ACHN (cell line): ENCODE results near the gene LDB2.

Source experiments
- DNase-seq: peaks from one replicate; pipeline ENCODE4 v3.0.0-alpha.2; 2015
- in situ Hi-C: cut with HindIII; loops from 2 replicates; pipeline ENCODE4 v1.10.0; 2017; ENCODE audit warnings: low sequenced_read_pairs, low pct_ligation_motif_present, low pct_unique_long_range_greater_than_20kb

LDB2 gene

DNA sequence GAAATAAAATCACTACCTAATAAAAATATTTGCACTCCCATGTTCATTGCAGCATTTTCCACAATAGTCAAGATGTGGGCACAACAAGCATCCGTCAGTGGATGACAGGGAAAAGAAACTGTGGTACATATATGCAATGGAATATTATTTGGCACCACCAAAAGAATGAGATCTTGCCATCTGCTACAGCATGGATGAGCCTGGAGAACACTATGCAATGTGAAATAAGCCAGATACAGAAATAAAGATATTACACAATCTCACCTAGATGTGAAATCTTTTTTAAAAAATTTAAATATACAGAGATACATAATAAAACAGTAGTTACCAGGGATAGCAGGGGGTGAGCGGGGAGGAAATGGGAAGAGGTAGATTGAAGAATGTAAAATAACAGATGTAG is 44.8 kb downstream of the LDB2 start:
- no peak for DNase-seq
- in situ Hi-C loops, result no loop called here

DNA sequence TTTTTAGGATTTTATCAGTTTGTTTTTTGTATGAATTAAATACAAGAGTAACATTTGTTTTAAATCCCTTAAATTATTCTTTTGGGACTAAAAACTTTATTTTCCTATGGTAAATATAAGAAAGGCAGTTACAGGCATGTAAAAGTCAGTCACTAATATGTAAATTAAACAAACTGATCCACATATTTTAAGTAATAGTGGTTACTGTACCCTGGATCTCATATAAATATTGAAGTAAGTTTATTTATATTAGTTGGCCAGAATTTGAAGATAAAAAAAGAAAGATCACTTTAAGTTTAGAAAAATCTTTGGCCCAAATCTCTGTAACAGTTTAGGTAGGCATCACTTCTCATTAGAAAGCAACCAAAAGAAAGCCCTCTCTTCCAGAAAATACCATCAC is 45.8 kb downstream of the LDB2 start:
- no peak for DNase-seq
- in situ Hi-C loops, result no loop called here

DNA sequence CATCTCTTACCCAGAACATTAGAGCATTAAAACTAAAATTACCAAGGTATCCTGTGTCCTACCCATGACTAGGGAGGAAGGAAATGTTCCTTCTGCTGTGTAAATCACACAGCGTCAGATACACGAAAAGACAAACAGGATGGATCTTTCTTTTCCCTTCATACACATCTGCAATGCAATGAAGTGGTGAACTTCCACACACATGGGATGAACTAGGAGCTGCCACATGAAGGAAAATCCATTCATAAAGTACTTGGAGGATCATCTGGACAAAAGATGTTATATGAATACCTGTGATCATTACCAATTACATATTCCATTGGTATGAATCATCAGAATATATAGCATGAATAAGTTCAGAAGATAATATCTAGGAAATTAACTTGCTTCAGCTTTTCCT is 46.2 kb downstream of the LDB2 start:
- DNase-seq, result no peak
- in situ Hi-C loops, result no loop called here

DNA sequence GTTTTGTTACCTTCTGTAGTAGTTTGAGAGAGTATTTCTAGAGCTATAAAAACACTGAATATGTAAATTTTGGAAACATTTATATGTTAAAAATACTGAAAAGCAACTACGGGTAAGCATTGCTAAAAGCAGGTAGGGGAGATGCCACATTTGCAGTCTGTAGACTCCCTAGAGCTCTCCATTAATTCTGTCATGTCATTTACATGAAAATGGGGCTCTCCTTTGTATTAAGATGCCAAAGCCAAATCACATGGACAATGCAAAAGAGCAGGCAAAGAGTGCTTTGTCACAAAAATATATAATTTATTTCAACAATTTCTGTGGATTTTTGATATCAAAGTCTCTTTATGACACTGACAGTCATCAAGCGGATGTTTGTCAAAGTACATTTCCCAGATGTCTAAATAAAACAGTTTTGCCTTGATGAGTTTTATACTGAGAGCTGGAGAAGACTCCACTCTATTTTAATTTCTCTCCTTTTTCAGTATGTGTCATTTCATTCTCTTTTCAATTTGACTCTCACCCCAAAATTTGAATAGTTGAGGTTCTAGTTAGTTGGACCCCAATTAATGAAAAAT is 51.8 kb downstream of the LDB2 start:
- in situ Hi-C loops, result no loop called here
- DNase-seq, result no peak

DNA sequence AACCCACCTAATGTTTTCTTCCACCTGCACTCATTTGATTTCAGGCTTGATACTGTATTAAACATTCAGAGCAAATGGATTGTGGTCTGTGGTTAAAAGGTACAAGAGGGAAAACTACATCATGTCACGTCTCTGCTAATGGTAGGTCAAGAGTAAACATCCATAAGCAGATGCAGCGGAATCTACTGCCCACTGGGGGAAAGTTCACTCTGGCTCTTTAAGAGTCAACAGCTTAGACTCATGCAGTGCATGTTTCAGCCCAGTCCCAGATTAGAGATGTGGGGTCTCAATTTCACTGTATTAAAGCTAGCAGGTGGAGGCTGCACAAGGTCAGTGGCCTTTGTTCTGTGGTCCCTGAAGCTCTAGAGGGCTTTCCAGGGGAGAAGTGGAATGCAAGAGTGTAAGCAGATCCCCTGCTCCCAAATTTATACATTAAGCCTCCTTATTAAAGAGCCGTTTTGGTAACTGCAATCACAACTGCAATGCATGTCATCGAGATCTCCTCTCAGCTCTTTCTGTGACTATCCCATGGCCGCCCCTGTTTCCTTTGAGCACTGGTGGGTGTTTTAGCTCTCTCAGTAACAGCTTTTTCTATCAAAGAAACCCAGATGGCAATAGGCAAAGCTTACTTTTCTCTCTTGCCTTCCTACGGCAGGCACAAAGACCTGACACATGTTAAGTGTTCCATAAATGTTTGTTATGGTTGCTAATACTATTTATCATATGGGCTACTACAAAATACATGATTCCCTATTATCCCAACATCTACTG is 53.4 kb downstream of the LDB2 start:
- in situ Hi-C loops, result no loop called here
- no peak for DNase-seq

DNA sequence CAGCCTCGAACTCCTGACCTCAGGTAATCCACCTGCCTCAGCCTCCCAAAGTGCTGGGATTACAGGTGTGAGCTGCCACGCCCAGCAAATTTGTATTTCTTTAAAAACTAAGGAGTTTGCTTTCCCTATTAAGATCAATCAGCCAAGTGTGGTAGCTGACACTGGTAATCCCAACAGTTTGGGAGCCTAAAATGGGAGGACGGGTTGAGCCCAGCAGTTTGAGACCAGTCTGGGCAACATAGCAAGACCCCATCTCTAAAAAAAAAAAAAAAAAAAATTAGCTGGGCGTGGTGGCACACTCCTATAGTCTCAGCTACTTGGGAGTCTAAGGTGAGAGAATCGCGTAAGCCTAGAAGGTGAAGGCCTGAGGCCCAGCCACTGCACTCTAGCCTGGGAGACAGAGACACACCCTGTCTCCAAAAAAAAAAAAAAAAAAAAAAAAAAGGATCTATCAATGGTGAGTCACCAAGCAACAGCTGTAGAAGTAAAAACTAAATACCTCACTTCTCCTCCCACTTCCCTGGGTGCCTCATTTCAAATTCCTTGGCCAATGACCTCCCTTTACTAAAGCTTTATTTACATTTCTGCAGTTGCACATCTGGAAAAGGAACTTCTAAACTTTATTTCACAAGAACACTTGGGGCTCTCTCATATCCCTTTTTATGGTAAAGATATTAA is 54.5 kb downstream of the LDB2 start:
- no peak for DNase-seq
- in situ Hi-C loops, result no loop called here

DNA sequence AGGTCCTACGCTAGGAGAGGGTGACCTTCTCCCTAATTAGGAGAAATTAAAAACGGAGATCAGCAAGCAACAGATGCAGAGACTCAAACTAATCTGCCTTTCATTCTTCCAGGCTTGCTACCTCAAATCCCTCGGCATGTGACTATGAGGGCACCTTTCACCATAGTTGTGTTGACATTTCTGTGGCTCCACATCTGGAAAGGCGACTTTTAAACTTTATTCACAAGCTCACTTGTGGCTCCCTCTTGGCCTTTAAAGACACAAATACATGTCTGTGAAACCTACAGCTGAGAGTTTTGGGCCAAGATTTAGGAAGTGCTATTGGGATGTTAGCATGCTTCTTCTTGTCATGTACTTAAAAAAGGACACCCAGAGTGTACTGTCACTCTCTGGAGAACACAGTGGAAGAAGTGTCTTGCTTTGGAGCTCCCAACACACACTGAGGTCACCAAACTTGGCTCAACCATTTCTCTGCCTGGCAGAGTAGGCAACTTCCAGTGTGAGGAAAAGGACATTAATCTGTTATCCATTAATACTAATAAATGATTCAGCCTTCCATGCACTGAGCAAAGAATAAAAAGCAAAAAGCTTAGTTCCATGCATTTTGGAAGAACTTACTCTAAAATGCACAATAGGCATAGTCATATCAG is 60.1 kb downstream of the LDB2 start:
- no peak for DNase-seq
- in situ Hi-C loops, result no loop called here

DNA sequence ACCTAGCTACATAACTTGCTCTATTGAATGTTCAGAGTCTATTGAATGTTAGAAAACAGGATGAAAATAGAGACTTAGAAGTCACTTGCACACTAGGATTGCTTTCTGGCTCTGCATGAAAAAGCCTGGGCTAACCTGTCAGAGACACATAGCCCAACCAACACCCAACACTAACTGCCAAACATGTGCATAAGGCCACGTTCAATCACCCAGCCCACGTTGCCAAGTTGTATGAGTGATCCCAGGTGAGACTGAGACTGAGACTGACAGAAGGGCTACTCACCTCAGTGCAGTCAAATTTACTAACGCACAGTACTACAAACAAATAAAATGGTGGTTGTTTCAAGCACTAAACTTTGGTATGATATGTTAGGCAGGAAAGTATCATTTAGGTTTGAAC is 61.0 kb downstream of the LDB2 start:
- no peak for DNase-seq
- in situ Hi-C loops, result no loop called here

DNA sequence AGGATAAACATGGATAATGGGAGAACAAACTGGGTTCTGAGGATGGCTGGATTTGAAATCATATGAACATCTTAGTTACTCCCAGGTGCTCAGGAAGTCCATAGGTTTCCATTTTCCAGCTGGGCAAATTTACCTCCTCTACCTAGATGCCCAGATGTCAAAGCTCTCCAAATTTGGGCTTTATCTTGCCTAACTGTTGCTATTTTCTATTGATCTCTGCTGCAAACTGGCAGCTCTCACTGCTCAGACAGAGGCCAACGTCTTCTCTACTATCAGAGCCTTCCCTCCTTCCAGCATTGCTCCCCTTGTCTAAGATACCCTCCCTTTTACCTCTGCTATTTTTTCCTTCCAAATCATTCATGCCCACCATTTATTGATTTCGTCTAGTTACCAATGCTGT is 62.1 kb downstream of the LDB2 start:
- in situ Hi-C loops, result no loop called here
- DNase-seq, result no peak

DNA sequence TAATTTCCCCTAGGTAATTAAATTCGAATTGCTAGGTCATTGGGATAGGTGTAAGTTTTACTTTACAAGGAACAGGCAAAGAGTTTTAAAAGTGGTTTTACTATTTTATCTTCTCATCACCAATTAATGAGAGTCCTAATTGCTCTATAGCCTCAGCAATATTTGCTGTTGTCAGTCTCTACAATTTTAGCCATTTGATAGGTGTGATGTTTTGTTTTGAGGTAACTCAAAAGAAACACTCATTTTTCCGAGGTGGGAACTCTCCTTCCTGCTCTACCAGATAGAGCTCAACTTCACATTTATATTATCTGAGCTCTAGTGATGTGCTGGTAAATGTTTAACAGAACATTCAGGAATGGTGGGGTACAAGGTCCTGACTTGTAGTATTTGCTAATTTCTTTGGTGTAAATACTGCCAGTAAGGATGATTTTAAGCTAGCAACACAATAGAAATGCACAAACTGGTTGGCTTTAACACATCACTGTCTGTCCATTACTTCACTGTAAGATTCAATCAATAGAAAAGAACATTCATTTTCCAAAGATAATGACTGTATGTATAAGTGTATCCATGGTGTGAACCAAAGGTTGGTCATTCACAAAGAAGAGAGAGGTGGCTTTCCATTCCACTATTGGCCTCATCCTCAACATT is 62.7 kb downstream of the LDB2 start:
- DNase-seq, result no peak
- in situ Hi-C loops, result no loop called here

DNA sequence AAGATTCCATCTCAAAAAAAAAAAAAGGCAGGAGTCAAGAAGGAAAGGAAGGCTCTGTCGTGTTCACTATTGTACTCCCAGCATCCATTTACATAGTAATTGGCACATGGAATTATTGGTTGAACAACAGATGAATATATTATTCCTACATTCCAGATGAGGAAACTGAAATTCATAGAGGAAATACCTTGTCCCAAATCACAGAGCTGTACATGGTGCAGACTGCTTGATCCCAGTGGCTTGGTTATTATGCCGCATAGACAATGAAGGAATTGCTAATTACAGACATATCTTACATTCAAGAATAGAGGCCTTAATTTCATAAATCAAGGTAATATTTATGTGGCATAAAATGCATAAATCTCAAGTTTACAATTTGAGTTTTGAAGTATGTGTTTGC is 63.6 kb downstream of the LDB2 start:
- DNase-seq, result no peak
- in situ Hi-C loops, result no loop called here

DNA sequence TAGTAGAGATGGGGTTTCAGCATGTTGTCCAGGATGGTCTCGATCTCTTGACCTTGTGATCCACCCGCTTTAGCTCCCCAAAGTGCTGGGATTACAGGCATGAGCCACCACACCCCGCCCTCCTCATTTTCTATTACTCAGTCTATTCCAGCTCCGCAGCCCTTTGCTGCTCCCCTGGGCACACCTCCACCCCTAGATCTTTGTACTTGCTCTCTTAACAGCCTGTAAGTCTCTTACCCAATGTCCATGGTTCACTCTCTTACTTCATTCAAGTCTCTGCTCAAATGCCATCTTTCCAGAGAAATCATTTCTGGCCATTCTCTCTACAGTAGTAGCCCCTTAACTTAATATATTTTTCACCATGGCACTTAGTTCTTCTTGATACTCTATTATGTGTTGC is 64.7 kb downstream of the LDB2 start:
- in situ Hi-C loops, result no loop called here
- DNase-seq, result no peak

DNA sequence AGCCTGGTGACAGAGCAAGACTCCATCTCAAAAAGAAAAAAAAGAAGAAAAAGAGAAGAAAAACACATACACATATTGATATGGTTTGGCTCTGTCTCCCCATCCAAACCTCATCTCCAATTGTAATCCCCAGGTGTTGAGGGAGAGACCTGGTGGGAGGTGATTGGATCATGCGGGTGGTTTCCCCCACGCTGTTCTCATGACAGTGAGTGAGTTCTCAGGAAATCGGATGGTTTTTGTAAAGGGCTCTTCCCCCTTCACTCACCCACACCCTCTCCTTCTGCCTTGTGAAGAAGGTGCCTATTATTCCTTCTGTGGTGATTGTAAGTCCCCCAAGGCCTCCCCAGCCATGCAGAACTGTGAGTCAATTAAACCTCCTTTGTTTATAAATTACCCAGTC is 68.4 kb downstream of the LDB2 start:
- DNase-seq, result no peak
- in situ Hi-C loops, result no loop called here

DNA sequence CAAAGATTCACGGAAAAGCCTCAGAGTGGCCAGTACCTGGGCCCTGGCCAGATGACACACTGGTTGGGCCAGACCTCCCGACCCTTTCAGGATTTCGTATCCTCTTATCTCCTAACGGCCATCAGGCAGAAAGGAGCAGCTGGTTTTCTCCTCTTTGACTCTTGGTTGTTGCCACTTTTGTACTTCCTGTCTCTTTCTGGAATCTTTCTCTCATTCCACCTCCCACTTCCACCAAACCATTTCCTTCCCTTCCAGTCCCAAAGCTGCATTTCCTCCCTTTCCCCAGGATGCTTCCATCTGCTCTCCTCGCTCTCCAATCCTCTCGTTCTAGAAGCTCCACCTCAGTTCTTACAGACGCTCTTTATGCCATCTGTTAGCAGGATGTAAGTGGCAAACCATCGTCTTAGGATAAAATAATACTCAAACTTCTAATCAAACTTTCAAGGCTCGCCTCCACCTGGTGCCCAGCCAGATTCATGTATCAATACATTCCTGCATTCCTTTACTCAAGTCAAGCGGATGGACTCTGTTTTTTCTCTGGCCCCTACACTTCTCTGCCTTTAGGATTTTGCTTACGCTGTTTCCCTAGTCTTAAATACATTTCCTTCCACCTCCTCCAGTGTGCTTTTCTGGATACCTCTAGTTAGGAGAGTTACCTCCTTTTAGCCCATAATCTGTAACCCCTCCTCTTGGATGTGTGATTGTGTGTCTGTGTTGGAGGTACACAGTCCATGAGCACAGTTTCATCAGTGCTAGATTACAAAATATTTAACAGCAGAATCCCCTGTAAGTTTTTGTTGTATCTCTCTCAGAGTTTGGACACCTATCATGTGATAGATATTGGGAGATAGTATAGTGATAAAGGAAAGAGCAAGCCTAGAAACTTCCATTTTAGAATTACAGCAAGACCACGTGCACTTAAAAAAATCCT is 70.4 kb downstream of the LDB2 start:
- in situ Hi-C loops, result no loop called here
- no peak for DNase-seq

DNA sequence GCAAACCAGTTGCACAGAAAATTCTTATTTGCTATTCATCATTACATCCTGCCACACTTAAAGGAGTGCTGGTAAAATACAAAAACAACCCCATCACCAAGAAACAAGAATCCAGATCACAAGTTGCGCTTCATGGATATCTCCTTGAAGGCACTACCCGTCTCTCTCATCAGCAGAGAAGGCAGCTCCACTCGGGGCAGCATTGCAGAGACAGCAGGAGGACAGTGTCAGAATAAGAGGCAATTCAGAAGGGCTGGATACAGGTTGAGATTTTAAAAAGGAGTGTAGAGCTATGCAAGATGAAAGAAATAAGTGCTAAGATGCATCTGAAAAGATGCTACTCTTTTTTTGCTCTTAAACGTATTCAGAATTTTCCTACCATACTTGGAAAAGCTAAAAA is 71.4 kb downstream of the LDB2 start:
- in situ Hi-C loops, result no loop called here
- no peak for DNase-seq

DNA sequence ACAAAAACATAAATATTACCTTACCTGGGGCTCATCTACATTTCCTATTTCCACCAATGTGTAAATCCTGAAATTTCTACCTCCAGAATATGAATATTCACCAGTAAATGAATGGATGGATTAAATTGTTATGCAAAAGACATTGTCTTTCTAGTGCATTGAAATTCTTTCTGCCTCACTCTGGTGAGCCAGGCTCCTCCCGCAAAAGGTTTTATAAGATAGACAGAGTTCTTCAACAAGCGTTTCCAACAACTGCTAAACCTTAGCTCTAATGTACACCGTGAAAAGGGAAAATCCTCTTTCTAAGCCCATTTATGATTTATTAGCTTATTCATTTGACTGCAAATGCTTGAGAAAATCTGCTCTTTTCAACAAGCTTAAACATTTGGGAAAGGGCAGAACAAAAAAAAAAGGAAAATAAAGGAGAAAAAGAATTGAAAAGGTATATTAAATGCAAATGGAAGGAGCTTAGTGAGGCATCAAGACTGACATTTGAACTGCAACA is 72.0 kb downstream of the LDB2 start:
- in situ Hi-C loops, result no loop called here

DNA sequence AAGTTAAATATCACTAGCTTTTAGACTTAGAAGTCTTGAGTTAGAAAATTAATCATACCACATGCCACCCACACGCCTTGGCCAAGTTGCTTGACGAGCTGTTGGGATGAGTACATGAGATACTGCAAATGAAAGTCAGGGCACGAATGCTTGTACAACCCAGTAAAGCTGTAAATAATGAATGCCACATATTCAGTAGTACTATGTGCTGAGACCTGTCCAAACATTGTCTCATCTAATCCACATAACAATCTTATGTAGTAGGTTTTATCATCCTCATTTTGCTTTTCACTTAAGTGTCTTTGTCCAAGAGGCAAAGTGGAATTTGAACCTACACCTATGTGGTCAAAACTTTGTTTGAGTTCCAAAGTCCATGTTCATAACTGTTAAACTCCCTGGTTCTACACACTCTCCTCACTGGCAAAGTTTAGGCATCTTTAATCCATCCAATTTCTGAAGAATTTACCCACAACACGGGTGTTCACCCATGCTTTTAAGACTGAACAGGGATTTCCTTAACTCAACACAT is 74.1 kb downstream of the LDB2 start:
- in situ Hi-C loops, result no loop called here
- no peak for DNase-seq

More for the DNA sequence above, 72.0 kb downstream of the LDB2 start:
- DNase-seq, result no peak

DNA sequence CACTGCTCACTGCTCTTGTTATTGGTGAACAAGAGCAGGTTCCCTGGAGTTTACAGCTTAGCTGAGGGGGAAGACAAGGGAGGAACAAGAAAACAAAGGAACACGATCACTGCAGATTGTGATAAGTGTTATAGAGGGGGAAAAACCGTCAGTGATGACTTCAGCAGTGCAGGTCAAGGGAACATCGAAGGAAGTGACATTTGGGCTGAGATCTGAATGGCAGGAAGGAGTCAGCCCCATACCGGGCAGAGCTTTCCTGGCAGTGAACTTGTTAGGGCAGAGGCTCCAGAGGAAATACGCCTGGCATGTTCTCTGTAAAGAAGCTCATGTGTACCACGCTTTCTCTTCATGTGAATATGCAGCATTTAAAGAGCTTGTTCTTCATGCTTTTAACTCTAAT is 78.1 kb downstream of the LDB2 start:
- DNase-seq, result no peak
- in situ Hi-C loops, result no loop called here
